HG02610 (cell line): ENCODE data around the gene FBH1.
"Not testable (repeated sequence)": the region's sequence is repeated elsewhere in the genome, so short reads cannot be mapped to it uniquely, and the experiment has no call there.

Experiments
- ATAC-seq: cut with Tn5 transposase; IDR thresholded peaks from one replicate; pipeline ENCODE4 v1.9.1; 2021; ENCODE audit warnings: mild to moderate bottlenecking, moderate library complexity; ENCODE audit not compliant: unreplicated experiment

The FBH1 gene

DNA sequence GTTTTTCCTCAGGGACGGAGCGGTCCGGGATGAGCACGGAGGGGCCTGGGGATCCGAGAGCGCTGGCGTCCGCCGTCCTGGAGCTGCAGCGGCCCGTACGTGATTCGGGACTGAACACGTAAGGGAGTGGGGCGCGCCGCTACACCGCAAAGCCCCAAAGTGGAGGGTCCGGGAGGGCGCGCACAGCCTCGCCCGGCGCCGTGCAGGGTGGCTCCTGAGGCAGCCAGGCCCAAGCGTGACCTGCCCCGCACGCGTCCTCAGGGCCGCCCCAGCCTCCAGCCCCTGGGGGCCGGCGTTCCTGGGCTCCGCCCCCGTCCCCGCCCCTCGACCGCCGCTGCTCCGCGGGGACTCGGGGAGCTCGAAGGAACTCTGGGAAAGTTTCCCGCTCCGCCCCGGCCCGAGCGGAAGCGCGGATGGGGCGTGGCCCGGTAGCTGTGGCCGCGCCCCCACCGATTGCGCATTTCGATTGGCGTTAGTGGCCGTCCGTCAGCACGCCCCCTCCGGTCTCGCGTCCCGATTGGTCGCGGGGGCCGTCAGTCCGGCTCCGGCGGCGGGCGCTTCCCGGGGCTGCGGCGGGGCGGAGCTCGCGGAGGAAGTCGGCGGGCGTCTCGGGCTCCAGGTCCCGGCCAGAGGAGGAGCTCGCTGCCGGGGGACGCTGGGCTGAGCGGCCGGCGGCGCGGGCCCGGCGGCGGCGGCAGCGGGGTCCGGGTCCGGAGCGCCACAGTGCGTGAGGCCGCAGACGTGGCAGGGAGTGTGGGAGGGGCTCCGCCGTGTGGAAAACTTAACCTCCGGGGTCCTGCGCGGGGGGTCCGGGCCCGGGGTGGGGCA, at the start of gene FBH1, which contains the start of gene ANKRD16:
Gene FBH1, plus strand, starts transcription at position 620 of the 828 bp plus-strand sequence. Its CDS starts 103 bp downstream, at position 723.
Gene ANKRD16, minus strand, starts transcription at position 270 of the 828 bp plus-strand sequence. CDS start 539 bp downstream, outside the sequence.
- peak; percentile 86 for ATAC-seq

DNA sequence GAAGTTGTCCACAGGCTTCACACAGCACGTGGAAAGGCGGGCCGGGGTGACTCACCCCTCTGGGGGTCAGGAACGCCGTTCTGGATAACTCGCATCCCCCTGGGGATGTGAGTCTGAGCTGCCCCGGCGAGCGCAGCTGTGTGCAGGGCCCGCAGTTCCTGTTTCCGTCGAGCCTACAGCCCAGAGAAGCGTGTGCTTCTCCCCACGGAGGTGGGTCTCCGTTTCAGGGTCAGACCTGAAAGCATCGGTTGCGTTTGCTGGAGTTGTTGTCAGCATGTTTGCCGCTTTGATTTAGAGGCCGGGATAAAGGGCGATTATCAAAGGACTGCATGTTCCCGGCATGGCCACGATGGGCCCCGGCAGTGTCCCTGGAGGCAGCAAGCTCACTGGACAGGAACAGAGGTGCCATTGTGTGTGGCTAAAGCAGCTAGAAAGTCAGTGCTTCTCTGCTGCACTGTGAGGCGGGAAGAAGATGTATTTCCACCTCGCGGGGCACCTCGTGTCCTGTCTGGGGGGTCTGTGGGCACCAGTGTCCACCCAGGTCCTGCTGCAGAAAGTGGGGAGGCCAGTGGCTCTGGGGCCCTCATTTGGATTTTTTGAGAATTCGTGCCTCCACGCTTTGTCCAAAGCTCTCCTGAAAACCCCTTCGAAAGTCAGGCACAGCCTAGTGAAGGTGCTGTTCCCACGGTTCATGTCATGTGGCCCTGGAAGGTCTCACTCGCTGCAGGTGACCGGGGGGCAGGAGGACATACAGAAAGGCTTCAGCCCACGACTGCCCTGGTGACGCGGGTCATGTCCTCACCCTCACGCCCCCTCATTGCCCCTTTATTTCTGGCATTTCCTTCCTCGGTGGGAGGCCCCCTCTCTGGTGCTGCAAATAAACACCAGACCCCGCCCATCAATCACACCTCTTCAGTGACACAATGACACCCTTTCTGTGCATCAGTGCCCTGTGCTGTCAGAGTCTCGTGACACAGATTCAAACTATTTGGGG, 49.4 kb upstream of the FBH1 start:
- peak; percentile 77 for ATAC-seq

DNA sequence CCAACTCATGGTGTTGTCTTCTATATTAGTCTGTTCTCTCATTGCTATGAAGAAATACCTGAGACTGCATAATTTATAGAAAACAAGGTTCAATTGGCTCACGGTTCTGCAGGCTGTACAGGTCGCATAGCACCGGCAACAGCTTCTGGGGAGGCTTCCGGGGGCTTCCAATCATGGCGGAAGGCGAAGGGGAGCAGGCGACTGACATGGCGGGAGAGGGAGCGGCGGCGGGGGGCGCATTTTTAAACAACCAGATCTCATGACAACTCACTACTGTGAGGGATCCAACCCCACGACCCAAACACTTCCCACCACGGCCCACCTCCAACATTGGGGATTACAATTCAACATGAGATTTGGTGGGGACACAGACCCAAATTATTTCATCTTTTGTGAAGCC, 48.1 kb upstream of the FBH1 start:
- no peak for ATAC-seq

DNA sequence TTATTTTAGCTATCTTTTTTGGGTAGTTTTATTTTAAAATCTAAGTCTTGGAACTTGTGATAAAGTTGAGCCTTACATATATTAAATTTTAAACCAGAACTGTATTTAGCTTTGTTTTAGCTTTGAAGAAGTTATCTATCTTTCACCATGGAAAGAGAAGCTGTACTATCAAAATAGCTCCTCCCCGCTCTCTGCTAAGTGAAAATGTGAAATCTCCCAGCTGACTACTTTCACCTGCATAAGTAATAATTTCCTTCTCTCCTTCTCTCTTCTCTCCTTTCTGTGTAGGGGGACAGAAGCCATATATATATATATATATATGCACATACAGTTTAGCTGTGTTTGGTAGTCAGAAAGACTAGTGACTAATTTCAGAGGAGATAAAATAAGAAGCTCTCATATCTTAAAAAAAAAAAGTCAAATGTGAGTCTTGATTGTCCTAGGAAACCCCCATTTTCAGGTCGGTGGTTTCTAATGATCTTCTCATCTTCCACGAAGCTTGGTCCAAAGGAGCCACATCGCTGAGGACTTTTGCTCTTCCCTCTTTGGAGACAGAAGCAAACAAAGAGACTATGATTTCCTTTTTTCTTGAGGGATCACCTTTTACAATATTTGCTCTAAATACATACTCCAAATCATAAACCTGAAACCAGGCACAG, 46.2 kb upstream of the FBH1 start:
- ATAC-seq, result no peak

DNA sequence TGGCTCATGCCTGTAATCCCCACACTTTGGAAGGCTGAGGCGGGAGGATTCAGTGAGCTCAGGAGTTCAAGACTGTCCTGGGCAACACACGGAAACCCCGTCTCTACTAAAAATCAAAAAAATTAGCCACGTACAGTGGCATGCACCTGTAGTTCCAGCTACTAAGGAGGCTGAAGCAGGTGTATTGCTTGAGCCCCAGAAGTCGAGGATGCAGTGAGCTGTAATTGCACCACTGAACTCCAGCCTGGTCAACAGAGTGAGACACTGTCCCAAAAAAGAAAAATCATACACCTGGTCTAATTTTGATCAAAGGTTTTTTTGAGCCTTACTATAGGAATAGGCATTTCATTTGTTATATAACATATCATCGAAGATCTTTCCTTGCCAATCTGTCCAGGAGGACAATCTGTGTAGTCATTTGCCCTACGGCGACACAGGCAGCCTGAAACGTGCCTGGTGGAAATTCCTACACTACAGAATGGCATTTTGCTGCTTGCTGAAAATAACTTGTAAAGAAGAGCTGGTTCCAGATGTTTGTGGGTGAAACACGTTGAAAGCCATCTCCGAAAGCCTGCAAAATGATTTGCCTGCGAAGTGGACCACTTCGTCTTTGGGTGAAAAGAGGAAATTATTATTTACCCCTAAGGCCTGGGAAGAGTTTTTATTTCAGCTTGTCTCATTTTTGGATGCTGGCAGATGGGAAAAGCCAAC, 45.5 kb upstream of the FBH1 start:
- no peak for ATAC-seq

DNA sequence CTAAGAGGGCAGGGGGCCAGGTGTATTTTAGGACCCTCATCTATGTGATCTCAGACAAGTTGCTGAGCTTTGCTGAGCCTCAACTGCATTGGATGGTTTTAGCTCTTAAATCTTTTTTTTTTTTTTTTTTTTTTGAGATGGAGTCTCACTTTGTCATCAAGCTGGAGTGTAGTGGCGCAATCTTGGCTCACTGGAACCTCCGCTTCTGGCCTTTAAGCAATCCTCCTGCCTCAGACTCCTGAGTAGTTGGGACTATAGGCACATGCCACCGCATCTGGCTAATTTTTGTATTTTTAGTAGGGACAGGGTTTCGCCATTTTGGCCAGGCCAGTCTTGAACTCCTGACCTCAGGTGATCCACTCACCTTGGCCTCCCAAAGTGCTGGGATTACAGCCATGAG, 43.4 kb upstream of the FBH1 start:
- not testable (repeated sequence) for ATAC-seq

DNA sequence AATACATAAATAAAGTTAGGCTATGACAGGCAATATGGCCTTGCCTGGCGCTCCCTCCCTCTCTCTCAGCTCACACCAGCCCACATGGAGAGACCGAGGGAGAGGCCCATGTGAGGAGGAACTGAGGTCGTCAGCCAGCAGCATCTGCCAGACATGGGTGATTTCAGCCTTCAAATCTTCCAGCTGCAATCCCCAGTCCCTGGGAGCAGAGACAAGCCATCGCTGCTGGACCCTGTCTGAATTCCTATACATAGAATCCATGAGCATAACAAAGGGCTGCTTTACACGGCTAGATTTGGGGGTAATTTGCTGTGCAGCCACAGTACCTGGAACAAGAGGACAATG, 35.9 kb upstream of the FBH1 start:
- no peak for ATAC-seq

DNA sequence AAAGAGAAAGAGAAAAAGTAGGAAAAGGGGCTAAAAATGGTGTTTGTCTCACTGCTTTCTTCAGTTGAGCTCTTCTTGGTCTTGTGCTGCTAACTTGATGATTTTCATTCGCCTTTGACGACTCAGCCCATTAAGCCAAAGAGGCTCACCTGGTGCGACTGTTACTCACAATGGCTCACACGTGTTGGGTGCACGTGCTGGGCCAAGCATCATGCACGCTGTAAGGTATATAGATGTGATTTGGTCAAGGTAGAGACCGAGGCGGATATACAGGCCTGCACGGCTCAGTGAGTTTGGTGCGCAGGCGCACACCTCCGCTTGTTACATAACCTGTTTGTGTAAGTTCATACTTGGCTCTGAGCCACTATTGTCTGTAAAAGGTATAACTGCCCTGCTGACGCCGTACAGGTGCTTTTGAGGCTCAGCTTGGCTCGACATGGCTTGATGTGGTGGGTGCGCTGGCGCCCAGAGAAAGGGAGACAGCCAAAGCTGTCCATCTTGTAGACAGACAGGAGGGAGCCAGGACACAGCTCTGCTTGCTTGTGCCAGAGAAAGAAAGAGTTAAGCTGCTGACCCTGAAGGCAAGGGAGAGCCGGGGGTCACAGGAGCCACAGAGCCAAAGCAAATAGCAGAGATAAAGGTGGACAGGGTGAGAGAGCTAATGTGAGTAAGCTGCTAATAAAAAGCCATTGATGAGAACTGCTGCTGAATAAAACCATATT, 33.9 kb upstream of the FBH1 start:
- ATAC-seq, result no peak

DNA sequence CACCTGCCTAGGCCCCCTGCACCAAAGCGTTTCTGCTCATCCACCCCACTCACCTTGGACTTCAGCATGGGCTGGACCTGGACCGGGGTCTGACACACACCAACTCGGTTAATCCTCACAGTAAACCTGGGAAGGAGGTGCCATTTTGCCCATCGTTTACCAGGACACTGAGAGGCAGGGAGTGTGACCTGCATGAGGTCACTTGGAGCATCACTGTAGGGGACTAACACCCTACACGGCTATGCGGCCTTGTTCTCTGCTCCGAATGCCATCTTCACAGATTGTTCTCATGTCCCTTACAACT, 33.4 kb upstream of the FBH1 start:
- ATAC-seq, result no peak

DNA sequence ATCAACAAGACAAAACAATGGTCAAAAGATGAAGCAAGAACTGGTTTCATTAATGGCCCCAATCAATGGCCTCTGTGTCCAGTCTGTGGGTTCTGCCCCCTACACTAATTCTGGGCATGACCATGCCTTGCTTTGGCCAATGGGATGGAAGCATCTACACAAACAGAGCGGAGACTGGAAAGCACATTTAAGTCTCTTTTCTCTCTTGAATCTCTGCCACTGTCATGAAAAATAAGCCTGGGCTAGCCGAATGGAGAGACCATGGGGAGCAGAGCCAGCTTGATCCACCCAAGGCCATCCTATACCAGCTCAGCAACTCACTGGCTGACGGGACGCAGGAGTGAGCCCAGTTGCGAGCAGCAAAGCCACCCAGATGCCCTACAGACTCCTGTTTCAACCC, 31.2 kb upstream of the FBH1 start:
- ATAC-seq, result no peak

DNA sequence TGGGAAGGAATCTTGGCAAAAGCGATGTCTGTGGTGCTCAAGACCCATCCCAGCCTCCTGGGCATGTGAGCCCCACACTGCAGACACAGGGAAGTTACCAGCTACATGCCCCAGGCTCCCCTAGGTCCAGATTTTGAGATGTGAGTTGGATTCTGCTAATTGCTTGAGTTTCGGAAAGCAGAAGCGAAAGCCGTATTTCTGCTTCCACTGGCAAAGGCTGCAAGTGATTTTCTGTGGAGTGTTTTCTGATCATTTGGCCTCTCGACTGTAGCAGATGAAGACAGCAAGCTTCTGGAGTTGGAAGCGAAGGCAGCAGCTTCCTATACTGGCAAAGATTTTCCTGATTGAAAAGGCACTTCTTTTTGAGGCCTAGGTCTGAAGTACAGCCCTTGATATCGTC, 30.0 kb upstream of the FBH1 start:
- ATAC-seq, result no peak

DNA sequence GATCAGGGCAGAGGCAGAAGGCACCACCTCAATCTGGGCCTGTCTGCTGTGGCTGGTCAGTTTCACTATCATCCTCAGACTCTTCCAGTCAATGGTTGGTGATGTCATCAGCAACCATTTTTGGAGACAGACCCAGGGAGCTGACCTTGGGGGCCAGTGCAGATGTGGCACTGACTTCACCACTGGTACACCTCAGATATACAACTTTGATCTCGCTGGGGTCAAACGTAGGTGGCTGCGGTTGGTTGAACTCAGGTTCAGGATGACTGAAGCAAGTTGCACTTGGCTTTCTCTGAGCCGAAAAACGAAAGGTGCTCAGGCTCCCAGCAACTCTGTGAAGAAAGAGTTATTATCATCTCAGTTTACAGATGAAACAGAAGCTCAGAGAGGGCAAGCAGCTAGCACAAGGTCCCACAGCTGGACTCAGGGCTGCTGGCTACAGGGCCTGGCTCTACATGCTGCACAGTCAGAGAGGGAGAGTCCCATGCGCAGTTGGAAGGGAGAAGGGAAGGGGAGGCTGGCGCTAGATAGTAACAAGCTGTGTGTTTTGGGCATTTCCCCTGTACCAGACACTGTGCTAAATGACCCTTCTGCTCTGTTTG, 27.6 kb upstream of the FBH1 start:
- peak; percentile 92 for ATAC-seq

DNA sequence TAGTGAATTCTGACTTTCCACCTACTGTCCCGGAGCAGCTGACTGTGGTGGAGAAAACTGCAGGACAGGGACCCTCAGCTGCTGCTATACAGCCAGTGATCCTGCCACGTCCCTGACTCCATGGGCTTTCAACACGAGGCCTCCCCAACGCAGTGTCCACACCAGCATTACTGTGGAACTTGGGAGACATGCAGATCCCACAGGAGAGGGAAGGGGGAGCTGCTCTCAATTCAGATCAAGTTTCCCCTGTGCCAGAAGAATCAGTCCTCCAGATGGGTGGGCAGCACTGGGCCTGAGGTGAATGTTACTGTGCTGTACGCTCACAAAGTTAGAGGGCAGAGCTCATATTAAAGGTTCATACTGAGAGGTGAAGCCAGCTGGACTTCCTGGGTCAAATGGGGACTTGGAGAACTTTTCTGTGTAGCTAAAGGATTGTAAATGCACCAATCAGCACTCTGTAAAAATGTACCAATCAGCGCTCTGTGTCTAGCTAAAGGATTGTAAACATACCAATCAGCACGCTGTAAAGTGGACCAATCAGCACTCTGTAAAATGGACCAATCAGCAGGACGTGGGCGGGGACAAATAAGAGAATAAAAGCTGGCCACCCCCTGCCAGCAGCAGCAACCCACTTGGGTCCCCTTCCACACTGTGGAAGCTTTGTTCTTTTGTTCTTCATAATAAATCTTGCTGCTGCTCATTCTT, 26.9 kb upstream of the FBH1 start:
- ATAC-seq, result not testable (repeated sequence)

DNA sequence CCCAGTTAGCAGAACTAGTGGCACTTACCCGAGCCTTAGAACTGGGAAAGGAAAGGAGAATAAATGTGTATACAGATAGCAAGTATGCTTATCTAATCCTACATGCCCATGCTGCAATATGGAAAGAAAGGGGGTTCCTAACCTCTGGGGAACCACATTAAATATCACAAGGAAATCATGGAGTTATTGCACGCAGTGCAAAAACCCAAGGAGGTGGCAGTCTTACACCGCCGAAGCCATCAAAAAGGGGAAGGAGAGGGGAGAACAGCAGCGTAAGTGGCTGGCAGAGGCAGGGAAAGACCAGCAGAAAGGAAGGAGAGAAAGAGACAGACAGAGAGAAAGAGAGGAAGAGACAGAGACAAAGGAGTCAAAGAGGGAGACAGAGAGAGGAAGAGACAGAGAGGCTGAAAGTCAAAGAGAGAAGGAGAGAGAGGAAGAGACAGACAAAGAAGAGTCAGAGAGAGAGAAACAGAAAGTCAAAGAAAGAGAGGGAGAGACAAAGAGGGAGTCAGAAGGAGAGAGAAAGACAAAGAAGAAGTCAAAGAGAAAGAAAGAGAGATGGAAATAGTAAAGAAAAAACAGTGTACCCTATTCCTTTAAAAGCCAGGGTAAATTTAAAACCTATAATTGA, 23.5 kb upstream of the FBH1 start:
- ATAC-seq, result not testable (repeated sequence)

DNA sequence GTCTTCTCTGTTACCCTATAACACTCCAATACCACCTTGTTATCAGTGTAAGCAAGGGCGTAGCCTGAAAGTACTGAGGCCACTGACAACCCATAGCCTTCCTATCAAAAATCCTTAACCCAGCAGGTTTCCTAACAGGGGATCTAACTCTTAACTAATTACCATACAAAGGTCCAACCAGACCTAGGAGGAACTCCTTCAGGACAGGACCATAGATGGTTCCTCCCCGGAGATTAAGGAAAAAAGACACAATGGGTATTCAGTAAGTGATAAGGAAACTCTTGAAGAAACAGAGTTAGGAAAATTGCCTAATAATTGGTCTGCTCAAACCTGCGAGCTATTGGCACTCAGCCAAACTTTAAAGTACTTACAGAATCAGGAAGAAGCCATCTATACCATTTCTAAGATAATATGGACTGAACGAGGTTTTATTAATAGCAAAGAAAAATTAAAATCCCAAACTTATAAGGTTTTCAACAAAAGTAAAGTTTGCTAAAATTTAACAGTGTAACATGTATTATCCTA, 22.9 kb upstream of the FBH1 start:
- not testable (repeated sequence) for ATAC-seq

DNA sequence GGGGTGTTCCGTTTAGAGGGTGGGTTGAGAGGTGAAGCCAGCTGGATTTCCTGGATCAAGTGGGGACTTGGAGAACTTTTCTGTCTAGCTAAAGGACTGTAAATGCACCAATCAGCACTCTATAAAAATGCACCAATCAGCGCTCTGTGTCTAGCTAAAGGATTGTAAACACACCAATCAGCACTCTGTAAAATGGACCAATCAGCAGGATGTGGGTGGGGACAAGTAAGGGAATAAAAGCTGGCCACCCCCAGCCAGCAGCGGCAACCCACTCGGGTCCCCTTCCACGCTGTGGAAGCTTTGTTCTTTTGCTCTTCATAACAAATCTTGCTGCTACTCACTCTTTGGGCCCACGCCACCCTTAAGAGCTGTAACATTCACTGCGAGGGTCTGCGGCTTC, 21.7 kb upstream of the FBH1 start:
- ATAC-seq, result not testable (repeated sequence)

DNA sequence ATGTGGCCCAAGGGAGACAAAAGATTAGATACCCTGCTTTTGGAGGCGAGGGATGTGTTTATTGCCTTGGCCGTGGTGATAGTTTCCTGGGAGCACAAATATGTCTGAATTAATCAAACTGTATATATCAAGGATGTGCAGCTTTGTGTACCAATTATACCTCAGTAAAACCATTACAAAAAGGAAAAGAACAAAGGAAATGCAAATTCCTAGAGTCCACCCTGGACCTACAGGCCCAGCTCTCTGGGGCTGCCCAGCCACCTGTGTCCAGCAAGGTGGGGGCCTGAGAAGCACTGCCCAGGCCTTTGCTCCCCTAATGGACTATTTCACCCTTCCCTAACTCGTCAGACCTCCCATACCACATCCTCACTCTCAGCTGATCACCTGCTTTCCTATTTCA, 20.9 kb upstream of the FBH1 start:
- ATAC-seq, result no peak

DNA sequence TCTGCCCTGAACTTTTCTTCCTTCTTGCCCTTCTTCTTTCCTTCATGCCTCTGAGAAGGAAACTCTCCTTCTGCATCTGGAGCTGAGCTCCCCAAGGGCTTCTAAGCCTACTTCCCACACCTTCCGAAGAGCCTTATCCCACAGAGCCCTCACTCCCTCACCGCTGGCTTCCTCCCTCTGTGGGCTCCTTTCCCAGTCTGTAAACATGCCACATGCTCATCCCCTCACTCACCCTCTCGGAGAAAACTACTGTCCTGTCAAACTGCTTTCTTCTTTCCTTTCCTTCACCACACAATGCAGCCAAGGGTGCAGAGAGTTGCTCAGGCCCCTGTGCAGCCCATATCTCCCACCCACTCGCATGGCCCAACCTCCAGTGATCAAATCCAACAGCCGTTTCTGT, 18.4 kb upstream of the FBH1 start:
- ATAC-seq, result no peak
